ENCODE results near the gene SUSD1.

DNA sequence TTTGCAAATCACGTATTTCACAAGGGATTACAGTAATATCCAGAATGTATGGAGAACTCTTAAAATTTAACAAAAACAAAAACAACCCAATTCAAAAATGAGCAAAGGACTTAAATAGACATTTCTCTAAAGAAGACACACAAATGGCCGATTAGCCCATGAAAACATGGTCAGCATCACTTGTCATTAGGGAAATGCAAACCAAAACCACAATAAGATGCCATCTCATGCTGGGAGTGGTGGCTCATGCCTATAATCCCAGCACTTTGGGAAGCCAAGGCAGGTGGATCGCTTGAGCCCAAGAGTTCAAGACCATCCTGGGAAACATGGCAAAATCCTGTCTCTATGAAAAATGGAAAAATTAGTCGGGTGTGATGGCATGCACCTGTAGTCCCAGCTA lies 120.2 kb downstream of the SUSD1 start:
- TF ChIP-seq EZH2 (IDR thresholded peaks at IDR 0.05; ENCODE audit: insufficient read depth, poor library complexity, severe bottlenecking) (no peak), EZH2phosphoT487 (IDR thresholded peaks at IDR 0.05; ENCODE audit: insufficient read depth, low read depth) (no peak)
